Measurements from ENCODE around the gene MRPL55. TPM values are rescaled to one million over a fixed set of nuclear protein-coding genes. Genes with fewer than 3 reads are reported as not detected.

MRPL55 gene
- polyA plus RNA-seq, 3 donors = 99.8 to 277 (median 104) TPM

DNA sequence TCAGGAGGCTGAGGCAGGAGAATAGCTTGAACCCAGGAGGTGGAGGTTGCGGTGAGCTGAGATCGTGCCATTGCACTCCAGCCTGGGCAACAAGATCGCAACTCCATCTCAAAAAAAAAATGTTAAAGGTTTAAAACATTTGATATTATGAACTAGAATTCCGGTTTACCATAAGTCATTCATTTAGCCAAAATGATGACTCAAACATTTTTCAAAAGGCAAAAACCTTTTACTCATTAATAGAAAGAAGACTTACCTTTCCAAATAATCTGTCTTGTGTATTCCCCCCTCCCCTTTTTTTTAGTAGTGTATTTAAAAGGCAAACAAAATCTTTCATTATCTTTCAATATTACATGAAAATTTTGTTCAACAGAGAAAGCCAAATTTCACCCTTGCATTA lies 8.2 kb upstream of the MRPL55 start:
- no peak overlapping the region for H3K27ac Mint-ChIP-seq
- H3K9me3 Mint-ChIP-seq = peaks cover 6 to 27% (median 13%) of the 10 kb centered on the region in 7 donors
- H3K4me3 ChIP-seq (replicated peaks in 1 of 3; ENCODE audit: low read depth in 2 of 3, low read length in 3 of 3) = no peak overlapping the region
- no peak overlapping the region for H2AFZ ChIP-seq (ENCODE audit: insufficient read depth, low read depth, low read length, poor library complexity, severe bottlenecking)
- H3K27me3 ChIP-seq (ENCODE audit: control insufficient read depth in 2 of 2, insufficient read depth in 2 of 2, low read length in 2 of 2) = no peaks in the 10 kb centered on the region
- H3K36me3 ChIP-seq (replicated peaks in 1 of 2; ENCODE audit: control insufficient read depth in 1 of 2, insufficient read depth in 2 of 2, low read length in 2 of 2) = no peaks in the 10 kb centered on the region
- no peak overlapping the region for H3K9ac ChIP-seq (ENCODE audit: insufficient read depth, low read length, poor library complexity, severe bottlenecking)
- H3K4me1 Mint-ChIP-seq = peaks cover 8% of the 10 kb centered on the region
- H3K9me3 ChIP-seq (replicated peaks in 1 of 2; ENCODE audit: control insufficient read depth in 1 of 2, insufficient read depth in 1 of 2, low read length in 2 of 2) = peaks cover 4 to 5% of the 10 kb centered on the region in 2 donors
- H3K27me3 Mint-ChIP-seq (ENCODE audit: low read depth in 3 of 3) = peaks cover 0 to 2% (median 1%) of the 10 kb centered on the region in 3 donors
- no peak overlapping the region for H3K4me3 Mint-ChIP-seq
- TF ChIP-seq, protein P1, sequence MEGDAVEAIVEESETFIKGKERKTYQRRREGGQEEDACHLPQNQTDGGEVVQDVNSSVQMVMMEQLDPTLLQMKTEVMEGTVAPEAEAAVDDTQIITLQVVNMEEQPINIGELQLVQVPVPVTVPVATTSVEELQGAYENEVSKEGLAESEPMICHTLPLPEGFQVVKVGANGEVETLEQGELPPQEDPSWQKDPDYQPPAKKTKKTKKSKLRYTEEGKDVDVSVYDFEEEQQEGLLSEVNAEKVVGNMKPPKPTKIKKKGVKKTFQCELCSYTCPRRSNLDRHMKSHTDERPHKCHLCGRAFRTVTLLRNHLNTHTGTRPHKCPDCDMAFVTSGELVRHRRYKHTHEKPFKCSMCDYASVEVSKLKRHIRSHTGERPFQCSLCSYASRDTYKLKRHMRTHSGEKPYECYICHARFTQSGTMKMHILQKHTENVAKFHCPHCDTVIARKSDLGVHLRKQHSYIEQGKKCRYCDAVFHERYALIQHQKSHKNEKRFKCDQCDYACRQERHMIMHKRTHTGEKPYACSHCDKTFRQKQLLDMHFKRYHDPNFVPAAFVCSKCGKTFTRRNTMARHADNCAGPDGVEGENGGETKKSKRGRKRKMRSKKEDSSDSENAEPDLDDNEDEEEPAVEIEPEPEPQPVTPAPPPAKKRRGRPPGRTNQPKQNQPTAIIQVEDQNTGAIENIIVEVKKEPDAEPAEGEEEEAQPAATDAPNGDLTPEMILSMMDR (IDR thresholded peaks at IDR 0.05) = no peak
- intact Hi-C loops (cut with micrococcal nuclease) = no loop called here
- no peaks in the 10 kb centered on the region for H3K79me2 ChIP-seq (ENCODE audit: insufficient read depth, low read length)
- H3K4me2 ChIP-seq (replicated peaks; ENCODE audit: extremely low read depth, low read length, poor library complexity, severe bottlenecking) = no peak overlapping the region
- no CpG with 5 or more reads among the region's 4 CpGs for WGBS (ENCODE audit: insufficient coverage)
- no peak for DNase-seq
- no peaks in the 10 kb centered on the region for H3K36me3 Mint-ChIP-seq
- peaks cover 4 to 8% of the 10 kb centered on the region in 2 donors for H3K4me1 ChIP-seq (ENCODE audit: control insufficient read depth in 1 of 2, insufficient read depth in 2 of 2, low read length in 2 of 2)
- no peaks in the 10 kb centered on the region for H4K20me1 ChIP-seq (ENCODE audit: insufficient read depth, low read length)
- no peak overlapping the region for H3K27ac ChIP-seq (ENCODE audit: low read depth in 1 of 2, low read length in 2 of 2)

DNA sequence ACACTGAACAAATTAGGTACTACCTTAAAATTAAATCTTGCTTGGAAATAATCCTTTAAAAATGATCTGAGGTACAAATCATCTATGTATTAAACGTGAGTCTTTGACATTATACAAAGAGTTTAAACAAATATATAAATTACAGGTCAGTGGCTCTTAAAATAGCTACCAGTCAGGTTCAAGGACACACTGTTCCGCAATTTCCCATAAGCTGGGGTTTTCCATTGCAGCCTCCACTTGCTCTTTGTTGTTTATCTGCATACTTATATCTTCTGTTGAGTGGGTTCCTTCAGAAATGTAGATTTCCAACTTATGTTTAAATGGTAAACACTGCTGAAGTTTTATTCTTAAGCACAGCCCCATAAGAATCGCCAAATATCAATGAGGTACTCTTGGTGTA lies 5.7 kb upstream of the MRPL55 start:
- Mint-ChIP-seq H3K27me3 (ENCODE audit: low read depth in 3 of 3) (peaks cover 0 to 1% (median 0%) of the 10 kb centered on the region in 3 donors), H3K36me3 (no peaks in the 10 kb centered on the region), H3K27ac (no peak overlapping the region), H3K4me3 (no peak overlapping the region), H3K4me1 (peaks cover 16% of the 10 kb centered on the region), H3K9me3 (peaks cover 6 to 30% (median 14%) of the 10 kb centered on the region in 7 donors)
- no peak overlapping the region for H2AFZ ChIP-seq (ENCODE audit: insufficient read depth, low read depth, low read length, poor library complexity, severe bottlenecking)
- H3K36me3 ChIP-seq (replicated peaks in 1 of 2; ENCODE audit: control insufficient read depth in 1 of 2, insufficient read depth in 2 of 2, low read length in 2 of 2) = no peaks in the 10 kb centered on the region
- no peak for DNase-seq
- TF ChIP-seq, protein P1 (IDR thresholded peaks at IDR 0.05) = no peak
- no peaks in the 10 kb centered on the region for H4K20me1 ChIP-seq (ENCODE audit: insufficient read depth, low read length)
- H3K9me3 ChIP-seq (replicated peaks in 1 of 2; ENCODE audit: control insufficient read depth in 1 of 2, insufficient read depth in 1 of 2, low read length in 2 of 2) = peaks cover 4 to 5% of the 10 kb centered on the region in 2 donors
- H3K9ac ChIP-seq (ENCODE audit: insufficient read depth, low read length, poor library complexity, severe bottlenecking) = no peak overlapping the region
- H3K4me3 ChIP-seq (replicated peaks in 1 of 3; ENCODE audit: low read depth in 2 of 3, low read length in 3 of 3) = no peak overlapping the region
- H3K79me2 ChIP-seq (ENCODE audit: insufficient read depth, low read length) = peaks cover 1% of the 10 kb centered on the region
- H3K27me3 ChIP-seq (ENCODE audit: control insufficient read depth in 2 of 2, insufficient read depth in 2 of 2, low read length in 2 of 2) = no peaks in the 10 kb centered on the region
- H3K27ac ChIP-seq (ENCODE audit: low read depth in 1 of 2, low read length in 2 of 2) = no peak overlapping the region
- WGBS (ENCODE audit: insufficient coverage) = no CpG with 5 or more reads among the region's 3 CpGs
- H3K4me2 ChIP-seq (replicated peaks; ENCODE audit: extremely low read depth, low read length, poor library complexity, severe bottlenecking) = no peak overlapping the region
- peaks cover 6 to 14% of the 10 kb centered on the region in 2 donors for H3K4me1 ChIP-seq (ENCODE audit: control insufficient read depth in 1 of 2, insufficient read depth in 2 of 2, low read length in 2 of 2)
- intact Hi-C loops (cut with micrococcal nuclease) = loop anchor here in 1 of 2 donors (5.0 kb wide), 1 partner anchor 342 kb away; a partner anchor contains a TSS

All from CD14-positive monocyte (primary cell).